K562 (cell line): ENCODE results near the gene SLC48A1. TPM values are rescaled to one million over a fixed set of nuclear protein-coding genes. Genes with fewer than 3 reads are reported as not detected.
A peak's percentile ranks its signal among the peaks of the same experiment; 100 is the strongest.

Experiments used
- CBX1 ChIP-seq: sonication (generic); IDR thresholded peaks from 2 replicates; pipeline ENCODE4 v1.6.1; 2016; ENCODE audit warnings: antibody characterized with exemption, low read depth, mild to moderate bottlenecking
- ELF1 ChIP-seq: fragments of 200-800 bp; sonication (Bioruptor generic); IDR thresholded peaks from 2 replicates; pipeline ENCODE4 v1.6.1; 2016; ENCODE audit warnings: missing genetic modification characterization, missing compliant biosample characterization
- ILK ChIP-seq: fragments of 450-650 bp; IDR thresholded peaks from 2 replicates; pipeline ENCODE4 v1.6.1; 2016; ENCODE audit warnings: missing genetic modification characterization, low read depth, mild to moderate bottlenecking, missing compliant biosample characterization, moderate library complexity, borderline replicate concordance
- MAFF ChIP-seq: IDR thresholded peaks from 2 replicates; pipeline ENCODE4 v1.6.1; 2012; ENCODE audit warnings: low read length, improper control_type of control experiment
- MBD1 ChIP-seq: fragments of 250-450 bp; sonication (Bioruptor Pico); IDR thresholded peaks from 2 replicates; pipeline ENCODE4 v1.8.0; 2022; ENCODE audit warnings: inconsistent platforms
- PHF20 ChIP-seq: fragments of 450-650 bp; IDR thresholded peaks from 2 replicates; pipeline ENCODE4 v1.6.1; 2018; ENCODE audit not compliant: partially characterized antibody
- POLR2AphosphoS5 ChIP-seq: IDR thresholded peaks from 2 replicates; pipeline ENCODE4 v1.6.1; 2011; ENCODE audit warnings: mild to moderate bottlenecking, low read depth, low read length, moderate library complexity; ENCODE audit not compliant: control insufficient read depth, insufficient read depth
- SPI1 ChIP-seq: IDR thresholded peaks from 2 replicates; pipeline ENCODE4 v1.6.1; 2011; ENCODE audit warnings: low read depth, low read length, control low read depth, borderline replicate concordance
- SRF ChIP-seq, 2 experiments: fragments of 250-450, 450-650 bp in 1 of 2; sonication (Bioruptor Pico) in 1 of 2; sonication (generic) in 1 of 2; formaldehyde crosslinking; IDR thresholded peaks; 2 replicates each; pipeline versions ENCODE4 v1.5.0 to v1.5.1; 2020 to 2022; ENCODE audit warnings: mild to moderate bottlenecking in 1 of 2, missing genetic modification reagents in 1 of 2
- ZBTB40 ChIP-seq, 2 experiments: fragments of 450-650 bp in 1 of 2; sonication (generic) in 1 of 2; formaldehyde crosslinking in 1 of 2; IDR thresholded peaks; 2 replicates each; pipeline versions ENCODE4 v1.7.1 to v1.9.0; 2016 to 2022; ENCODE audit warnings: inconsistent platforms in 1 of 2, mild to moderate bottlenecking in 1 of 2, missing genetic modification reagents in 1 of 2
- ZNF561 ChIP-seq: fragments of 450-650 bp; formaldehyde crosslinking; conservative IDR thresholded peaks from 2 replicates; pipeline ENCODE4 v1.4.0; 2020; ENCODE audit warnings: mild to moderate bottlenecking, moderate library complexity
- ZNF764 ChIP-seq: fragments of 250-450 bp; sonication (Bioruptor Pico); IDR thresholded peaks from 2 replicates; pipeline ENCODE4 v1.4.0; 2020; ENCODE audit warnings: low read depth, mild to moderate bottlenecking, moderate library complexity
- polyA plus RNA-seq, 8 experiments: library from polyadenylated mRNA; depleted of rRNA in 4 of 8; stranded (reverse) in 5 of 8; unstranded in 3 of 8; fragments of >200 nt; fragmentation: Nextera tagmentation in 2 of 8; fragmentation: Illumina TruSeq in 1 of 8; extraction: Ambion mirVana in 2 of 8; extraction: Trizol in 1 of 8; gene quantifications; 2 replicates each; pipeline versions ENCODE4 v1.2.1 to v1.2.3, GENCODE V29; 2011 to 2014; ENCODE audit warnings: inconsistent platforms in 1 of 8, missing spikeins in 1 of 8
- total RNA-seq, 7 experiments: library from RNA; depleted of rRNA in 6 of 7; stranded (reverse); fragments of >200 nt in 6 of 7; fragmentation: Illumina TruSeq in 2 of 7; extraction: Trizol in 2 of 7; gene quantifications; 2 replicates each; pipeline versions ENCODE4 v1.2.1 to v1.2.3, GENCODE V29; 2011 to 2021; ENCODE audit warnings: low replicate concordance in 1 of 7
- TF ChIP-seq, protein P1 (sequence below): sonication (generic); formaldehyde crosslinking; IDR thresholded peaks from 2 replicates; pipeline ENCODE4 v1.4.0; 2020; ENCODE audit warnings: mild to moderate bottlenecking, missing genetic modification reagents

SLC48A1 gene
- total and polyA plus RNA-seq, 9 of the 15 experiments (the other 6 are each of a cell fraction or from before 2014, with no cell fraction given) = 10.7 to 37.5 (median 18.7) TPM

DNA sequence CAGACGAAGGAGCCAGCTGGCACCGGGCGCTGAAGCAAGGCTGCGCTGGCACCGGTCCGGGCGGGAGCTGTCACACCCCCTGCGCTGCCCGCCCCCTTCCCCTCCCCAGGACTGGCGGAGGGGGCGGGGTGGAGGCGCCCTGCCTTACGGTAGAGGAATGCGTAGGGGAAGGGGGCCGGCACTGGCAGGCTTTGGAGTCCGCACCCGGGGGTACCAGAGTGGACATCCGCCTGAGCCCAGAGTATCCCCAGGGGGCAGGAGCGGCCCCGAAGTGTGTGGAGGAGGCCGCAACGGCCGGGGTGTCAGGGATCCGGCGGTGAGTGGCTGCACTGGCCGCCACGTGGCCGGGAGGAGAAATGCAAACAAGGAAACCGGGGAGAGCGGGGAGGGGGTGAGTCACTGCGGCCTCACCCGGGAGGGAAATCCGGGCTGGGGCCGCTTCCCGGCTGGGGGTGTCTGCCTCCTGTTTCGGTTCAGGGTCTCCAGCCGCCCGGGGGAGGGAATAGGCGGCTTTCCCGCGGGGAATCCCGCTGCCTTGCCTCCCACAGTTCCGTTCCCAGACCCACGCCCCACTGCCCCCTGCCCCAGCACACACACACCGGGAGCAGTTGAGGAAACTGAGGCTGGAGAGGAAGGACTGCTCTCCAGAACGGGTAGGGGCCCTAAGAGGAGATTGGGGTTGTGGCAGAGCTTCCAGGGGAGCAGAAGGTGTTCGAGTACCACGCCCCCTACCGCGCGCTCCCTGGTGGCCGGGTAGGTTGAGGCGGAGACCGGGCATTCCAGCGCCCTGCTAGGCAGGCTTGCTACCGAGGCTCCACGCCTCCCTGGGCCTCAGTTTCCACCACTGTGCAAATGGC is 14.0 kb upstream of the SLC48A1 start, which contains the start of gene RAPGEF3 (continued):
- TF ChIP-seq, protein P1, sequence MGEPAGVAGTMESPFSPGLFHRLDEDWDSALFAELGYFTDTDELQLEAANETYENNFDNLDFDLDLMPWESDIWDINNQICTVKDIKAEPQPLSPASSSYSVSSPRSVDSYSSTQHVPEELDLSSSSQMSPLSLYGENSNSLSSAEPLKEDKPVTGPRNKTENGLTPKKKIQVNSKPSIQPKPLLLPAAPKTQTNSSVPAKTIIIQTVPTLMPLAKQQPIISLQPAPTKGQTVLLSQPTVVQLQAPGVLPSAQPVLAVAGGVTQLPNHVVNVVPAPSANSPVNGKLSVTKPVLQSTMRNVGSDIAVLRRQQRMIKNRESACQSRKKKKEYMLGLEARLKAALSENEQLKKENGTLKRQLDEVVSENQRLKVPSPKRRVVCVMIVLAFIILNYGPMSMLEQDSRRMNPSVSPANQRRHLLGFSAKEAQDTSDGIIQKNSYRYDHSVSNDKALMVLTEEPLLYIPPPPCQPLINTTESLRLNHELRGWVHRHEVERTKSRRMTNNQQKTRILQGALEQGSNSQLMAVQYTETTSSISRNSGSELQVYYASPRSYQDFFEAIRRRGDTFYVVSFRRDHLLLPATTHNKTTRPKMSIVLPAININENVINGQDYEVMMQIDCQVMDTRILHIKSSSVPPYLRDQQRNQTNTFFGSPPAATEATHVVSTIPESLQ (CRISPR knock-in tag) = no peak
- no peak for TF ChIP-seq SPI1
- TF ChIP-seq ZBTB40 (IDR thresholded peaks at IDR 0.05) = no peak
- TF ChIP-seq ZBTB40 (CRISPR knock-in tag; IDR thresholded peaks at IDR 0.05) = no peak
- TF ChIP-seq PHF20 = peak; percentile 16
- TF ChIP-seq ILK = no peak
- TF ChIP-seq MBD1 (CRISPR knock-in tag) = no peak
- TF ChIP-seq ZNF764 (CRISPR knock-in tag) = no peak
- TF ChIP-seq ZNF561 (CRISPR knock-in tag) = no peak
- no peak; a peak in 1 of 4 replicates for TF ChIP-seq SRF (CRISPR knock-in tag; IDR thresholded peaks at IDR 0.05)
- TF ChIP-seq MAFF = no peak
- no peak for TF ChIP-seq CBX1
- peak; percentile 77 for TF ChIP-seq ELF1 (tag)
- peak; percentile 29; the same call in 1 of the 2 replicates for TF ChIP-seq POLR2AphosphoS5
